Activated CD8-positive, alpha-beta memory T cell treated with anti-CD3 and anti-CD28 coated beads, Interleukin-2, amount 10 ng/mL, durations not matched to agents 7 days and 5 days (primary cell): ENCODE data around the gene BAZ2B. TPM values are rescaled to one million over a fixed set of nuclear protein-coding genes. Genes with fewer than 3 reads are reported as not detected.

Experiments used
- ATAC-seq: fragments of 150-1000 bp; cut with Tn5 transposase; one replicate; pipeline ENCODE4 v1.10.0; 2021; ENCODE audit warnings: moderate library complexity
- CTCF ChIA-PET: fragments of 350-600 bp; sonication (Branson Sonifier 250); formaldehyde crosslinking; loops from one replicate; lab custom pipeline; 2021; ENCODE audit warnings: antibody characterized with exemption; lab: Charles Lee
- DNase-seq: peaks from one replicate; pipeline ENCODE4 v3.0.0-alpha.2; 2020
- H3K27ac Mint-ChIP-seq: one replicate; pipeline ENCODE4 v1.8.0; 2021; ENCODE audit warnings: mild to moderate bottlenecking, mixed read lengths
- H3K27me3 Mint-ChIP-seq: one replicate; pipeline ENCODE4 v1.8.0; 2021; ENCODE audit warnings: mixed read lengths
- H3K36me3 Mint-ChIP-seq: one replicate; pipeline ENCODE4 v1.8.0; 2021; ENCODE audit warnings: mild to moderate bottlenecking, mixed read lengths
- H3K4me1 Mint-ChIP-seq: one replicate; pipeline ENCODE4 v1.8.0; 2021; ENCODE audit warnings: mixed read lengths
- H3K4me3 Mint-ChIP-seq: one replicate; pipeline ENCODE4 v1.8.0; 2021; ENCODE audit warnings: mild to moderate bottlenecking, moderate library complexity, mixed read lengths
- H3K9me3 Mint-ChIP-seq: one replicate; pipeline ENCODE4 v1.8.0; 2022; ENCODE audit warnings: low read depth, mixed read lengths
- total RNA-seq, 2 experiments: library from RNA; stranded (reverse); gene quantifications; one replicate each; pipeline ENCODE4 v1.2.3, GENCODE V29; 2021

BAZ2B gene
- total RNA-seq, 2 experiments from 2014 or later: 10.3 to 15.6 TPM

DNA sequence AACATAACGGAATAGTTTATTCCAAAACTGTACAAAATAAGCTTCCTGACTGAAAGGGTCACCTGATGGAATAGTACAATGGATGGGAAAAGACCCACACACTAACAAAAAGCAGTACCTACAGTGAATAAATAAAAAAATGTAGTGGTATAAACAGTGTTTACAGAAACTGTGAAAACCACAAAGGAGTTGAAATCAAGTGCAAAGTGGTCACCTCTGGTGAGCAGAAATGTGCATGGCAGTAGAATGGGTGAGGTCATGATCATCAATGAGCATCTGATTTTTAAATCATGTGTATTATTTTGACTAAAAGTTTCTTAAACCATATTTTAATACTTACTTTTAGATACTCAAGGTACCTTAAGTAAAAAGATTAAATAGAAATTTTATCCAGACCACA is 341.2 kb downstream of the BAZ2B start:
- H3K4me1 Mint-ChIP-seq: peaks cover 2% of the 10 kb centered on the region
- no peak overlapping the region for H3K27ac Mint-ChIP-seq
- no peaks in the 10 kb centered on the region for H3K9me3 Mint-ChIP-seq
- ATAC-seq (no peak), DNase-seq (no peak)
- H3K27me3 Mint-ChIP-seq: no peaks in the 10 kb centered on the region
- H3K36me3 Mint-ChIP-seq: peaks cover 19% of the 10 kb centered on the region
- CTCF ChIA-PET: no interaction called here
- H3K4me3 Mint-ChIP-seq: no peak overlapping the region

DNA sequence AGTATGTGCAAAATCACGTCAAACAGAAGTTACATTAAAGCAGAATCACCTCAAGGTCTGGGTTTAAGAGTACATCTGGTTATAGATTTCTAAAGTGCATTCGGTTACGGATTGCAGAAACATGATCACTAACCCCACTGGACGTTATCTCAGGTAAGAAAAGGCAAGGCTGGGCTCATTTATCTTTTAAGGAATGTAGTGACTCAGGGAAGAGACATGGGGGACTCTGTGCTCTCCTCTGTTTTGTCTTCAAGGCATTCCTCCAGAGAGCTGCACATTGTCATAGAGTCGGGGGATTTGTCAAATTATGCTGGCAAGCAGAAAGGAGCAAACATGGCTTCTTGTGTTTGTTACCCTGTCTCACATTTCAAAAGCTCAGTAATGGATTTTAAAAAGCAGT is 344.2 kb downstream of the BAZ2B start:
- CTCF ChIA-PET: no interaction called here
- Mint-ChIP-seq H3K27ac (no peak overlapping the region), H3K27me3 (no peaks in the 10 kb centered on the region), H3K9me3 (no peaks in the 10 kb centered on the region), H3K4me3 (no peak overlapping the region), H3K36me3 (peaks cover 21% of the 10 kb centered on the region), H3K4me1 (peaks cover 2% of the 10 kb centered on the region)
- no peak for DNase-seq
- ATAC-seq: no peak

DNA sequence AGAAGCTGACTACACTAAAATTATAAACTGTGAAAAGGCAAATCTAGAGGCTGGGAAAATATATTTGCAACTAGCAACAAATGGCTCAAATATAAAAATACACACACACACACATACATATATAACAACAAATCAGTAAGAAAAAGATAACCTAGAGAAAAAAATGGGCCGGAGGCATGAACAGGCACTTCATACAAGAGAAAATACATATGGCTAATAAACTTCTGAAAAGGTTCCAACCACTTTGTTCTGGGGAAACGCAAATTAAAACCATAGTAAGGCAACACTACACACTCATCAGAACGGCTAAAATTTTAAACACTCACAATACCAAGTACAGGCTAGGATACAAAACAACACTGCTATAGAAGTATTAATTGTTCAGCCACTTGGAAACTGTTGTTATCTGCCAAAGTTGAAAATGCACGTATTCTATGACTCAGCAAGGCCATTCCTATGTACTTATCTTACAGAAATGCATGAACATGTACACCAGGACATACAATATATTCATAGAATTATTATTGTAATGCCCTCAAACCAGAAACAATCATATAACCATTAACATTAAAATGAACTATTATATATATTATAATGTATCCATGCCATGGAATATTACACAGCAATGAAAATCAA is 345.5 kb downstream of the BAZ2B start:
- peaks cover 23% of the 10 kb centered on the region for H3K36me3 Mint-ChIP-seq
- H3K9me3 Mint-ChIP-seq: no peaks in the 10 kb centered on the region
- H3K27me3 Mint-ChIP-seq: no peaks in the 10 kb centered on the region
- H3K4me3 Mint-ChIP-seq: no peak overlapping the region
- H3K27ac Mint-ChIP-seq: no peak overlapping the region
- CTCF ChIA-PET: no interaction called here
- ATAC-seq: no peak
- peaks cover 2% of the 10 kb centered on the region for H3K4me1 Mint-ChIP-seq
- DNase-seq: no peak

Other genes with a start within 250 kb of the BAZ2B start
- gene MARCHF7, start 96.0 kb upstream of the BAZ2B start, total RNA-seq: 10 to 100 TPM; 80.7 to 84.3 TPM
- gene CD302, start 181.7 kb upstream of the BAZ2B start, total RNA-seq: under 1 TPM; 0.16 to 0.20 TPM